ENCODE data around the gene ANKRD40.
A peak's percentile ranks its signal among the peaks of the same experiment; 100 is the strongest.

ANKRD40 gene

DNA sequence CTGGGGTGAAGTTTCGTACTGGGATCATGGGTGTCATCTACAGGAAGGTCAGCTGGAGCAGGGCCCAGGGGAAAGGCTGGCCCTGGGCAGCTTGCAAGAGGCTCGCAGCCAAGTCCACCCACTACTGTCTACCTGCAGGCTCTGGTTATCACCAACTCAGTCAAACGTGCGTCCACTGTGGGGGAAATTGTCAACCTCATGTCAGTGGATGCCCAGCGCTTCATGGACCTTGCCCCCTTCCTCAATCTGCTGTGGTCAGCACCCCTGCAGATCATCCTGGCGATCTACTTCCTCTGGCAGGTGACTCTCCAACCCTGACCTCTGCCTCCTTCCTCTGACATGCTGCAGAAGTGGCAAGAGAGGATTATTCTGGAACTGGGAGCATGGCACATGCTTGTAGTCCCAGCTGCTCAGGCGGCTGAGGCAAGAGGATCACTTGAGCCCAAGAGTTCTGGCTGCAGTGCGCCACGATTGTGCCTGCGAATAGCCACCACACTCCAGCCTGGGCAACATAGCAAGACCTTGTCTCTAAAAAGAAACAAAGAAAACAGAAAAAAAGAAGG is 43.8 kb downstream of the ANKRD40 start:
- Mint-ChIP-seq H3K27ac (no peak overlapping the region), H3K27me3 (ENCODE audit: low read depth) (no peaks in the 10 kb centered on the region), H3K4me3 (no peak overlapping the region), H3K9me3 (no peaks in the 10 kb centered on the region), H3K4me1 (ENCODE audit: low read depth) (peaks cover 15% of the 10 kb centered on the region), H3K36me3 (ENCODE audit: low read depth) (no peaks in the 10 kb centered on the region)
- no peak for DNase-seq (ENCODE audit: low spot score)

DNA sequence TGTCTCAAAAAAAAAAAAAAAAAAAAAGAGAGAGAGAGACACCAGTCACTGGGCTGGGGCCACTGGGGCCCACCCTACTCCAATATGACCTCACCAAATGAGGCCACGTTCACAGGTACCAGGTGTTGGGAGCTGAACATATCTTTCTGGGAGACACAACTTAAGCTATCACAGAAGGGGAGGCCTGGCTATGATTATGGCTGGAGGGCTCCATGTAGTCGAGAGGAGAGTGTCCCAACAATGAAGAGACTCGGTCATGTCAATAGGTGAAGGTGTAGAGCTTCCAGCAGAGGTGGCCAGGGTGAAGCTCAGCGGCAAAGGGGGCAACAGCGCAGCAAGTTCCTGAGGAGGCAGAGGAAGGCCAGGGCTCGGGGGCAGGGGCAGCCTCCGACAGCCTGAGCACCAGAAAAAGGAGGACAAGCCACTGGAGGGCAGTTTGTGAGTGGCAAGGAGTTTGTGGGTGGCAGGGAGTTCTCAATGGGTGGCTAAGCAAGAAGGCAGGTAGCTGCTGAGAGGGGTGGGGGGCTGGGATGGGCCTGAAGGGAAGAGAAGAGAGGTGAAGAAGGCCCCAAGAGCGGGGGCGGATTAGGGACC is 45.0 kb downstream of the ANKRD40 start:
- Mint-ChIP-seq H3K27me3 (ENCODE audit: low read depth) (no peaks in the 10 kb centered on the region), H3K4me1 (ENCODE audit: low read depth) (peaks cover 15% of the 10 kb centered on the region), H3K36me3 (ENCODE audit: low read depth) (no peaks in the 10 kb centered on the region), H3K4me3 (no peak overlapping the region), H3K27ac (peak overlapping the region; percentile 86), H3K9me3 (no peaks in the 10 kb centered on the region)
- DNase-seq (ENCODE audit: low spot score), result no peak

DNA sequence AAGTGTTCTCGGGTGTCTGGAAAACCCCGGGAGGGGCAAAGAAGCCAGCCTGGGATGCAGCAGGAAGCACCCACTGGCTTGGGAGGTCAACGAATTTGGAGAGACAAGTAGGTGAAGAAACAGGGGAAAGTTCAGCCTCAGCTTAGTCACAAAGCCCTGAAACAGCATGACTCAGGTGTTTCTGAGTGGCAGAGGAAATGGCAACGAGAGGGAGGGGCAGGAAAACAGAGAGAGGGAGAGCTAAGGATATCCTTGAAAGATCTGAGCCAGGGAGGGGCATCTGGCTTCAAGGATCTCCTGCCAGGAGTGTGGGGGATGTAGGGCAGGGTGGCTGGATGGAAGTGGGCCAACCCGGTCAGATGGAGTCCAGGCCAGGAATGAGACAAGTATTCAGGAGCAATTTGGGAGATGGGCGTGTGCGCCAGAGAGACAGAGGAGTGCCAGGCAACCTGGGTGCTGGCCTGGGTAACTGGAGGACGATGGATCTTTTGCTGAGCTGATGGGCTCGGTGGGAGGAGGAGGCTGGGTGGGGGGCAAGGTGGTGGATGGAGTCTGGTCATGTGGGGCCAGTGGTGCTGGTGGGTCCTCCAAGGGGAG is 45.8 kb downstream of the ANKRD40 start:
- peak overlapping the region; percentile 52 for H3K4me3 Mint-ChIP-seq
- H3K9me3 Mint-ChIP-seq, result no peaks in the 10 kb centered on the region
- no peaks in the 10 kb centered on the region for H3K36me3 Mint-ChIP-seq (ENCODE audit: low read depth)
- no peaks in the 10 kb centered on the region for H3K27me3 Mint-ChIP-seq (ENCODE audit: low read depth)
- peaks cover 15% of the 10 kb centered on the region for H3K4me1 Mint-ChIP-seq (ENCODE audit: low read depth)
- peak; percentile 35 for DNase-seq (ENCODE audit: low spot score)
- peak overlapping the region; percentile 86 for H3K27ac Mint-ChIP-seq

DNA sequence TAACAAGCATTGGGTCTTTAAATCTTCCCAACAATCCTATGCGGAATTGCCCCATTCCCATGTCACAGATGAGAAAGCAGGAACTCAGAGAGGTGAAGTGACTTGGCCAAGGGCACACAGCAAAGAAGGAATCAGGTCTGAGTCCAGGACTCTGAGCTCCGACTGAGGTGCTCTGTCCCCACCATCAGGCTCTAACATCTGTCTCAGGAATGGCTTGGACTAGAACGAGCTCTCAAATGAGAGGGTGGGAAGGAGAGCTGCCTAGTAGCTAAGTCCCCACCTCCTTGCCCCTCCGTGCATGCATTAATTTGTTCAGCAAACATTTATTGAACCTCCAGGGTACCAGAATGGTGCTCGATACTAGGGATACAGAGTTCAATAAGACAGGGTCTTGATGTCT is 46.4 kb downstream of the ANKRD40 start:
- H3K4me3 Mint-ChIP-seq, result peak overlapping the region; percentile 52
- H3K27me3 Mint-ChIP-seq (ENCODE audit: low read depth), result no peaks in the 10 kb centered on the region
- H3K27ac Mint-ChIP-seq, result peak overlapping the region; percentile 86
- no peaks in the 10 kb centered on the region for H3K36me3 Mint-ChIP-seq (ENCODE audit: low read depth)
- H3K9me3 Mint-ChIP-seq, result no peaks in the 10 kb centered on the region
- H3K4me1 Mint-ChIP-seq (ENCODE audit: low read depth), result peaks cover 15% of the 10 kb centered on the region
- no peak for DNase-seq (ENCODE audit: low spot score)

DNA sequence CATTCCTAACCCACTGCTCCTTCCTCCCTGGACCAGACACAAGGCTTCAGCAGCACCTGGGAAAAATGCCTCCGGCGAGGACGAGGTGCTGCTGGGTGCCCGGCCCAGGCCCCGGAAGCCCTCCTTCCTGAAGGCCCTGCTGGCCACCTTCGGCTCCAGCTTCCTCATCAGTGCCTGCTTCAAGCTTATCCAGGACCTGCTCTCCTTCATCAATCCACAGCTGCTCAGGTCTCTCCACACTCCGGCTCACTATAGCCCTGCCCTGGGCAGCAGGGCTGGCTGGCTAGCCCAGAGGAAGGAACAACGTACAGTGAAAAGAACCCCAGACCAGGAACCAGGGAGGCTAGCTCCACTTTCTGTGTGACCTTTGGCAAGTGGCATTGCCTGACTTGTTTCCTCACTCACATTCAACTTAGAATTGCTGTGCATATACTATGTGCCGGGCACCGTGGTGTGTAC is 46.8 kb downstream of the ANKRD40 start:
- no peaks in the 10 kb centered on the region for H3K9me3 Mint-ChIP-seq
- no peaks in the 10 kb centered on the region for H3K27me3 Mint-ChIP-seq (ENCODE audit: low read depth)
- peaks cover 15% of the 10 kb centered on the region for H3K4me1 Mint-ChIP-seq (ENCODE audit: low read depth)
- no peak overlapping the region for H3K4me3 Mint-ChIP-seq
- H3K27ac Mint-ChIP-seq, result peak overlapping the region; percentile 24
- H3K36me3 Mint-ChIP-seq (ENCODE audit: low read depth), result no peaks in the 10 kb centered on the region
- no peak for DNase-seq (ENCODE audit: low spot score)

DNA sequence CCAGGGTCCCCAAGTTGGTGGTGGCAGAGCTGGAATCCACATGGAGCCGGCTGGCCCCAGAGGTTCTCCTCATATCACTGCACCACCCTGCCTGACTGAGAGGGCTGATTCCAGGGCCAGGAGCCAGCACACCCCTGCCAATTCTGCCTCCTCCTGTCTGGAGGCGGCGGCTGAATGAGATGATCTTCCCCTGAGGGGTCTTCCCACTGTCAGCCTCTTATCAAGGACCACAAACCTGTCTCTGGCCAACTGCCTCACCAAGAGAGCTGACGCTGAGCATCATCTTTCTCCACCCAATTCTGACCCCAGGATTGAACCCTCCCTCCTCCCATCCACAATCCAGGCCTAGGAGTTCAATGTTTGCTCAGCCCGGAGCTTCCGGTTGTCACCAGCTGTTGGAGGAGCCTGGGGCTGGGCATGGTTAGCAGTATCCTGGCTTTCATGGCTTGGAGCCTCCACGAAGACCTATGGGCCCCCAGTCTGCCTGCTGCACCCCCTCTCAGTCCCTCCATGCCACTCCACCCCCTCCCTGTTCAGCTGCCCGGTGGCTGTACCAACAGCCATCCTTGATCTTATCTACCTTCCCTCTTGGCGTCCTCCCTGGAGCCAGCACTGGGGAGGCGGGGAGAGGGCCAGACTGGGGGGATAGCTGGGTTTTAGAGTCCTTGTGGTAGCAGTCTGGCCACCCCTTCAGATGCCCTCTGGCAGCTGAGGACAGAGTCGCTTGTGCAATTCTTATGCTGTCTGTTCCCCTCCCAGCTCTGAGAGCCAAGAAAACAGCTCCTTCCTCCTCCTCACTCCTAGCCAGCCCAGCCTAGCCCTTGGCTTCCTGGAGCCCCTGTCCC is 47.5 kb downstream of the ANKRD40 start:
- no peak overlapping the region for H3K4me3 Mint-ChIP-seq
- no peak for DNase-seq (ENCODE audit: low spot score)
- H3K36me3 Mint-ChIP-seq (ENCODE audit: low read depth), result no peaks in the 10 kb centered on the region
- no peak overlapping the region for H3K27ac Mint-ChIP-seq
- no peaks in the 10 kb centered on the region for H3K27me3 Mint-ChIP-seq (ENCODE audit: low read depth)
- peaks cover 15% of the 10 kb centered on the region for H3K4me1 Mint-ChIP-seq (ENCODE audit: low read depth)
- H3K9me3 Mint-ChIP-seq, result no peaks in the 10 kb centered on the region

DNA sequence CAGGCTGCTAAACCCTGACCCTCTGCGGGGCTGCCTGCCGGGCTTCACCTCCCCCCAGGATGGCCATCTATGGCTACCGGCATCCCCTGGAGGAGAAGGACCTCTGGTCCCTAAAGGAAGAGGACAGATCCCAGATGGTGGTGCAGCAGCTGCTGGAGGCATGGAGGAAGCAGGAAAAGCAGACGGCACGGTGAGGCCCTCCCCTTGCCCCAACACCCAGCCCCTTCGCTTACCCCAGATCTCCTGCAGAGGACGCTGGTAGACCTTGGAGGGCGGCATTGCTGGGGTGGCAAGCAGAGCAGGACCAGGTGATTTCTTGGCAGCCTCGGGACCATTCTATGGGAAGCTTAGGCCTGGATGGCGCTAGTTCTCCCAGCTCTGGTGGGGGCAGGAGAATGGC is 48.5 kb downstream of the ANKRD40 start:
- Mint-ChIP-seq H3K4me3 (no peak overlapping the region), H3K27me3 (ENCODE audit: low read depth) (no peaks in the 10 kb centered on the region), H3K36me3 (ENCODE audit: low read depth) (no peaks in the 10 kb centered on the region), H3K9me3 (peaks cover under 1% of the 10 kb centered on the region), H3K4me1 (ENCODE audit: low read depth) (peaks cover 15% of the 10 kb centered on the region), H3K27ac (no peak overlapping the region)
- DNase-seq (ENCODE audit: low spot score), result no peak

DNA sequence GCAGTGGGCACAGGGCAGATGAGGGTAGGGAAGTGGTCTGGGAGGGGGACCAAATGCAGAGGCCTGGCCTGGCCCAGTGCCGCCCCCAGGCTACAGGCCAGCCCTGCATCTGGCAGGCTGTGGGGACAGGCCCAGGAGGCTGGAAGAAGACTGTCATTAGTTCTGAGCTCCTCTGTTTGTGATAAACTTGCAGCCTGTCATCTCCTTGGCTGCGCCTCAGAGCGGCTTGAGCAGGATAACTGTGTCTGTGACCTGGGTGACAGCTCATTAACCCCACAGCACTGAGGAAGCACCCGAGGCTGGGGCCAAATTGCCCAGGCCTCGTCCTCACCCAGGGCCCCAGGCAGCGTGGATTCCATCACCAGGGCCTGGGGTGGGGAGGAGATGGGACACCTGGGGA is 49.1 kb downstream of the ANKRD40 start:
- DNase-seq (ENCODE audit: low spot score), result no peak
- Mint-ChIP-seq H3K4me3 (no peak overlapping the region), H3K27ac (no peak overlapping the region), H3K9me3 (peaks cover 6% of the 10 kb centered on the region), H3K4me1 (ENCODE audit: low read depth) (peaks cover 15% of the 10 kb centered on the region), H3K27me3 (ENCODE audit: low read depth) (no peaks in the 10 kb centered on the region), H3K36me3 (ENCODE audit: low read depth) (no peaks in the 10 kb centered on the region)

DNA sequence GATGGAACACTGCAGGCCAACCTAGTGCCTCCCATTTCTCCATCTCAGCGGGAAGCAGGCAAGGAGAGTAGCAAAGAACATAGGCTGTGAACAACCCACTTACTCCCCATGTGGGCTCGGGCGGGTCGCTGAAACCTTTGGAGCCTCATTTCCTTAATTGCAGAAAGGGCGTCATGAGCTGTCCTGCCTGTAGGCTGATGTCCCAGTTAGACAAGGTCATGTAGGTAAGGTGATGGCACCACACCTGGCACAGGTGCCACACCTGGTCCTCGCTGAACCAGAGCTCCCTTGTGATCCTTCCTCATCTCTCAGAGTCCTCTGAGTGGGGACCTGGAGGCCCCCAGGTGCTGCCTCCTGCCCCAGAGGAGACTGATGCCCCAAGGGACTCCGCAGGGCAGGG is 50.1 kb downstream of the ANKRD40 start:
- no peak overlapping the region for H3K4me3 Mint-ChIP-seq
- H3K9me3 Mint-ChIP-seq, result peaks cover 6% of the 10 kb centered on the region
- no peaks in the 10 kb centered on the region for H3K36me3 Mint-ChIP-seq (ENCODE audit: low read depth)
- no peak overlapping the region for H3K27ac Mint-ChIP-seq
- H3K4me1 Mint-ChIP-seq (ENCODE audit: low read depth), result peaks cover 15% of the 10 kb centered on the region
- DNase-seq (ENCODE audit: low spot score), result no peak
- H3K27me3 Mint-ChIP-seq (ENCODE audit: low read depth), result peaks cover 2% of the 10 kb centered on the region

DNA sequence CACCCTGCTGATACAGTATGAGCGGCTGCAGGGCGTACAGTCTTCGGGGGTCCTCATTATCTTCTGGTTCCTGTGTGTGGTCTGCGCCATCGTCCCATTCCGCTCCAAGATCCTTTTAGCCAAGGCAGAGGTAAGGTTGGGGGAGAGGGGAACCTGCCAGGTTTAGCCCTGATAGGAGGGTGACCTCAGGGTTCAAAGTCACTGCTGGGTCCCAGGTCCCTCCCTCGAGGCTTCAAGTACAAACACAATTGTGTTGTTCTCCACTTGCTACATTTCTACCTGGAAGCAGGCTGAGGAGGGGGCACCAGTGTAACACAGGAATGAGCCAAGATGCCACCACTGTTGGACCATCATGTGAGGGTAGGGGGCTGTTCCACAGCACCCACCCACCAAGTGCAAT is 50.7 kb downstream of the ANKRD40 start:
- Mint-ChIP-seq H3K27me3 (ENCODE audit: low read depth) (peaks cover 4% of the 10 kb centered on the region), H3K27ac (no peak overlapping the region), H3K9me3 (peaks cover 7% of the 10 kb centered on the region), H3K4me3 (no peak overlapping the region), H3K4me1 (ENCODE audit: low read depth) (peaks cover 13% of the 10 kb centered on the region), H3K36me3 (ENCODE audit: low read depth) (no peaks in the 10 kb centered on the region)
- no peak for DNase-seq (ENCODE audit: low spot score)

DNA sequence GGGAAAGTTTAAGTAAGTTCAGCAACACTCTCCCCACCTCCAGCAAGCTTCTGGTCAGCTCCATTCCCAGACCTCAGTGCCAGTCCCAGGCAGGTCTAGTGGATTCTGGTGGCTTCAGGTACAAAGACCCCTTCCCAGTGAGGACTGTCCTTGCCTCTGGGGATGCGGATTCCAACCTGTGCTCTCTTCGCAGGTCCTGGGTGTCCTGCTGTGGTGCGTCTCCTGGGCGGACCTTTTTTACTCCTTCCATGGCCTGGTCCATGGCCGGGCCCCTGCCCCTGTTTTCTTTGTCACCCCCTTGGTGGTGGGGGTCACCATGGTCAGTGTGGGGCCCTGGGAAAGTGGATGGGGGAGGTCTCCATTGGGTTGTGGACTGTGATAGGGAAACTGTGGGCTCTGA is 51.2 kb downstream of the ANKRD40 start:
- peaks cover 12% of the 10 kb centered on the region for H3K9me3 Mint-ChIP-seq
- no peak overlapping the region for H3K27ac Mint-ChIP-seq
- H3K4me1 Mint-ChIP-seq (ENCODE audit: low read depth), result peaks cover 7% of the 10 kb centered on the region
- H3K36me3 Mint-ChIP-seq (ENCODE audit: low read depth), result no peaks in the 10 kb centered on the region
- H3K4me3 Mint-ChIP-seq, result no peak overlapping the region
- no peak for DNase-seq (ENCODE audit: low spot score)
- H3K27me3 Mint-ChIP-seq (ENCODE audit: low read depth), result peaks cover 8% of the 10 kb centered on the region

DNA sequence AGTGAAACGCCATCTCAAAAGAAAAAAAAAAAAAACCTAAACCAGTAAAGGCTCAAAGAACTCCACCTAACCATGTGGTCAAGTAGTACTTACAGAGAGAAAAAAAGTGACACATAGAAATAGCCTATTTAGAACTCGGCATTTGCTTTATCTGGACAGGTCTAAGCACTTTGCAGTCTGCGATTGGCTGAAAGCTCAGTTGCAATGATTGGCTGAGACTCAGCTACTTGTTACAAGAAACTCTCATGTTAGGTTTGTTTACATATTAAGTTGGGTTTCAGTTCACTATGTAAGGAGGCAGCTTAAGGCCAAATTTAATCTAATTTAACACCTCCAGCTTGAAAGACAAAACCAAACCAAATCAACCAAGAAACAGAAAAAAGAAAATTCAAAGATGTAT is 54.0 kb downstream of the ANKRD40 start:
- peaks cover 12% of the 10 kb centered on the region for H3K9me3 Mint-ChIP-seq
- DNase-seq (ENCODE audit: low spot score), result no peak
- H3K4me3 Mint-ChIP-seq, result no peak overlapping the region
- H3K4me1 Mint-ChIP-seq (ENCODE audit: low read depth), result peaks cover 1% of the 10 kb centered on the region
- no peaks in the 10 kb centered on the region for H3K36me3 Mint-ChIP-seq (ENCODE audit: low read depth)
- no peak overlapping the region for H3K27ac Mint-ChIP-seq
- peaks cover 15% of the 10 kb centered on the region for H3K27me3 Mint-ChIP-seq (ENCODE audit: low read depth)

DNA sequence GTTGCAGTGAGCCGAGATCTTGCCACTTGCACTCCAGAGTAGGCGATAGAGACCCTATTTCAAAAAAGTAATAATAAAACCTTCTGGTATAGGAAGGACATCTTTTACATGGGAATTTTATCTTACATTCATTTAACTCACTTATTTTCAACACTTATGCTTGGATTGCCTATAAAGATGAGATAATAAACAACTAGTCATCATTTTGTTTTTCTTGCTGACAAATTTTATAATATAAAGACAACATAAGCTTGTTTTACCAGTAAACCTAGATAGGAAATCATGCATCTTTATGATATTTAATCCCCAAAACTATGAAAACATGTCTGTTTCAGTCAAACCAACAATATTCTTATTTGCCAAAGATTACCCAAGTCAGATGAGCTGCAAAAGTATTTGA is 56.1 kb downstream of the ANKRD40 start:
- peaks cover 1% of the 10 kb centered on the region for H3K4me1 Mint-ChIP-seq (ENCODE audit: low read depth)
- H3K27me3 Mint-ChIP-seq (ENCODE audit: low read depth), result peaks cover 27% of the 10 kb centered on the region

More for the DNA sequence above, 56.1 kb downstream of the ANKRD40 start:
- peaks cover 12% of the 10 kb centered on the region for H3K9me3 Mint-ChIP-seq
- H3K27ac Mint-ChIP-seq, result no peak overlapping the region
- no peak overlapping the region for H3K4me3 Mint-ChIP-seq
- H3K36me3 Mint-ChIP-seq (ENCODE audit: low read depth), result no peaks in the 10 kb centered on the region
- no peak for DNase-seq (ENCODE audit: low spot score)

All from T-helper 2 cell treated with Interferon-gamma antibody and Interleukin-4, amounts not matched to agents 5 μg/mL and 100 μg/mL, for 36 hours (primary cell).